ENCODE data around the gene DEPDC5.

DEPDC5 gene

DNA sequence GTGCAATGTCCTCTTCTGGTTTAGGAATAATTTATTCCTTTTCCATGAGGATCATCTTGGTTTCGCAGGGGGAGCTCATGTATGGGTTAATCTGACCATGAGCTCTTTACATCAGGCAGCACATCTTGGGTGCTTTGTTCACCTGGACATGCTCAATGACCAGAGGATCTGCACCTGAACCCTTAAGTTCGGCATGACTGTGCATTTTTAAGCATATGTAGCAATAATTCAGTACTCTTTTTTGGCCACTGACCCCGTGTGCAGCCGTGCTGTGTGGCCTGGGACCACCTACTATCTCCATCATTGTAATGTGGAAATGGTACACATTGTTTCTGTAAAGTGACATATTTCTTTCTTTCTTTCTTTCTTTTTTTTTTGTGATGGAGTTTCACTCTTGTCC is 62.9 kb downstream of the DEPDC5 start:
- no peak for FAIRE-seq

DNA sequence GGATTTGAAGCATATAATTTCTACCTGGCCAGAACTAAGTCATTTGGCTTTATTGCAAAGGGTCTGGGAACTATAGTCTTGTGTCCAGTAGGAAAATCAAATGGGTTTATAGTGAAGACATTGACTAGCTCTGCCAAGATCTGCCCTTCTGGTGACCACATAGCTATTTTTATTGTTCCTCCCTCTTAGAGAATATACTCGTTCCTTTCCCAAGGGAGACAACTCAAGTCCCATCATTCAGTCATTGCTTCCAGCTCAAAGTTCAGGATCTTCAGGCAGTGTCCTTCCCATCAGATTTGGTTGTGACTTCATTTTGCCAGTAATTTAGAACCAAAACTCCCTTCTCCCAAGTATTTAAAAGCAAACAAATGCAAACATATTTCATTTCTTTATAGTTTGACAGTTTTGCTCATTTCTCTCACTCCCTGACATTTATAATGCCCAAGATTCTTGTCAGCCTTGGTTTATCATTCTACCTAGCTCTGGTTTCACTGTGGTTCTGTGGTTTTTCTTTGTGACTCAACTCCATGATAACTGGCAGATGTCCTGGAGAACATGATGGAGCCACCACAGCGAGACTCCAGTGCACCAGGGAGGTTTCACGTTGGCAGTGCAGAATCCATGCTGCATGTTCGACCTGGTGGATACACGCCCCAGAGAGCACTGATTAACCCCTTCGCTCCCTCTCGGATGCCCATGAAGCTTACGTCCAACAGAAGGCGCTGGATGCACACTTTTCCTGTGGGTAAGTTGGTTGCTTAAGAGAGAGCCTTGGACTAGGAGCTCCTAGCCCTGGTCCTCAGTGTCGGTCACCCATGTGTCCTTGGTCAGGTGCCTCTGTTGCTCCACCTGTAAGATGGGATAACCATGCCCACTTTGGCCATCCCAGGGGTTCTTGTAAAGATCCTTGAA is 64.9 kb downstream of the DEPDC5 start:
- no peak for FAIRE-seq

GRCh38 chr22:31820655-31821054 is 66.8 kb downstream of the DEPDC5 start:
- no peak for FAIRE-seq

- FAIRE-seq, result no peak
Measured at GRCh38 chr22:31821572-31821971, 67.8 kb downstream of the DEPDC5 start.

DNA sequence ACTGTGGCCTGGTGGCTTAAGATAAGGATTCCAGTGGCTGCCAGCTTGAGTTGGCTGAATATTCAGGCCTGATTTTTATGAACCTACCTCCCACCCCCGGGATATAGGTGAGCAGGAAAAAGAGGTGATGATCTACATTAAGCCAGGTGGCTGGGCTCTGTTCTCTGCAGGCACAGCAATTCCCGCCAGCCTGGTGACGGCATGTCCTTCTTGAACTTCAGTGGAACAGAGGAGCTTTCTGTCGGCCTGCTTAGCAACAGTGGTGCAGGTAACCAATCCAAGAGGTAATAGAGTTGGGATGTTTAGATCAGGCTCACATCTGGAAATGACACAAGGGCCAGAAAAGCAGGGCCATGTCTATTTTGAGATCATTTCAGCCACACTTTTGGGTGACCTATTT is 68.7 kb downstream of the DEPDC5 start:
- FAIRE-seq, result no peak

GRCh38 chr22:31825513-31825912 is 71.7 kb downstream of the DEPDC5 start:
- FAIRE-seq, result no peak

- no peak for FAIRE-seq
Measured at GRCh38 chr22:31826443-31826842, 72.6 kb downstream of the DEPDC5 start.

- no peak for FAIRE-seq
Measured at GRCh38 chr22:31828739-31829138, 74.9 kb downstream of the DEPDC5 start.

DNA sequence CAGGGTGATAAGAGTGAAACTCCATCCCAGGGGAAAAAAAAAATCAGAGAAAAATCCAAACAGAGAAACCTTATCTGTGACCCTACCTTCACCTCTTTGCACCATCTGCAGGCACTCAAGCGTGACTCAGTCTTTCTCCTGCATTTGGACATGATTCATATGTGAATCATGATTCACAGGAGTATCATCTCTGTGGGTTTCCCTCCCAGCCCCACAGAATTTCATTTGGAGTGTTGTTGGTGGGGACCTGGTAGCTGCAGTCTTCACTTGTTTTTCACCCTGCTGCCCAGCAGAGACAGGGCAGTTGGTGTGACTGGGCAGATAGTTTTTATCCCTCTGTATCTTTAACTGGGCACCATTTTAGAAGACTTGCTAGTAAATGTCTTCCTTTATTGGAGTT is 75.7 kb downstream of the DEPDC5 start:
- no peak for FAIRE-seq

DNA sequence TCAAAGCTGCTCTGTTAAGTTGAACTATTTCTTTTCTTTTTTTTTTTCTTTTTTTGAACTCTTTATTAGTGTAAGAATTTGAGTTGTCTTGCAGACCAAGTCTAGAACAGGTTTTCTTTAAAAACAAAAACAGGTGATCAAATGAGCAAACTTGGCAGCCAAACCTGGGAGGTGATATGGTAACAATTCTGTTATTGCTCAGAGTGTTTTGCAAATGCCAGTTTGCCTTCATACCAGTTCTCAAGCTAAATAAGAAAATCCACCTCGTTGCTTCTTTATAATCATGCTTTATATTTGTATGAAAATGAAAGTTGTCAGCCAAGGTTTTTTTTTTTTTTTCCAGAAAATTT is 76.9 kb downstream of the DEPDC5 start:
- FAIRE-seq, result no peak

DNA sequence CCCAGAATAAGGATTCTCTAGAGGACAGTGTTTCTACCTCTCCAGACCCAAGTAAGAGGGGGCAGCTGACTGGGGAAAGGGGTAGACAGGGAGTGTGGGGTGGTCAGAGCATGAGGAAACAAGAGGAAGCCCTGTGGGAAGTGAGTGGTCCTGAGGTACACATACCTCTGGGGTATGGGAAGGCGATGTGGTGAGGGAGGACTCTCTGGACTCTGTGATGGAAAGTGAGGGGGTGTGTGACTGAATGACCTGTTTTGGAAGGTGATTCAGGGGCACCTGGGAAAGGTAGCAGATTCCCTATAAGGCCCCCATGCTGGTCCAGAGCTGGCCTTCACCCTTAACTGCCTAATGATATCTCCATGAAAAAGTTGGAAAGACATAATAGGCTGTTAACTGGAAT is 80.1 kb downstream of the DEPDC5 start:
- FAIRE-seq, result no peak

DNA sequence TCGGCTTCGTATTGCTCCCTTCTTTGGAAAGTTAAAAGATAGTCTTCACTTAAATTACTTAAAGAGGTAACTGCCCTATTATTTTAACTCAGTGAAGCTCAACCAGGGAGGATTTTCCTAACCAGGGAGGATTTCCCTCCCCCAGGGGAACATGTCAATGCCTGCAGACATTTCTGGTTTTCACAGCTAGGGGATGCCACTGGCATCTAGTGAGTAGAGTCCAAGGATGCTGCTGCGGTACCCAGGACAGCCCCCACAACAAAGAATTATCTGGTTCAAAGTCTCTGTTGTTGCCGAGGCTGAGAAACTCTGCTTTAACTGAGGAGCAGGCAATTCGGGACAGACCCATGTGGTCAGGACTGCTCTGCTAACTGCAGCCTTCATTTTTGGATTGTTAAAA is 82.2 kb downstream of the DEPDC5 start:
- FAIRE-seq, result no peak

- no peak for FAIRE-seq
Measured at GRCh38 chr22:31838917-31839316, 85.1 kb downstream of the DEPDC5 start.

DNA sequence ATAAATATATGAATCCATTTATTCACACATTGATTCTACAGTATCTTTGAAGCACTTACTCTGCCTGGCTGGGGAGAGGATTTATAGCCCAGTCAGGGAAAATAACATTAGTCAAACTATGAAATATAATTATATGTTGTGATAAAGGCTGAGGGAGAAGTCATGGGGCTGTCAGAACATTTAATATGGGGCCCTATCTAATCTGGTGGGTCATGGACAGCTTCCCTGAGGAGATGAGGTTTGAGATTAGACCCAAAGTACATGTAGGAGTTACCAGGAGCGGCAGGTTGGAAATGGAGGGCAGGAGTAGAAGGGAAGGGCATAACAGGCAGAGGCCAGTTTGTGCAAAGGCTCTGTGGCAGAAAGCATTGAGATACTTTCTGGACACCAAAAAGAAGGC is 86.2 kb downstream of the DEPDC5 start:
- no peak for FAIRE-seq

DNA sequence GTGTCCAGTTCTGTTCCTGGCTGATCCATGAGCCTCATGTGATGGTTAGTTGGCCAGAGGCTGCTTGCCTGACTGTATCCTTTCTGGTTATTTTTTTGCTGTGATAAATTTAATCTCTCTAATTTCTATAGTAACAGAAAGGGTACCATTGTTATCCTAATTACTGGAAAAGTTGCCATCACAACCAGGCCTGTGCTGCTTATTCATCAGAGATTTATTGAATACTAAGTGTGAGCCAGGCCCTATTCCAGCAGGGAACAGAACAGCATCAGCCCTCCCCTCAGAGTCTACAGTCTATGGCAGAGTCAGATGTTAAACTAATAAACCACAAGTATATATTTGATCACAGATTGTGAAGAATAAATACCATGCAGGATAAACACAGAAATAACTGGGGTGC is 86.8 kb downstream of the DEPDC5 start:
- no peak for FAIRE-seq

DNA sequence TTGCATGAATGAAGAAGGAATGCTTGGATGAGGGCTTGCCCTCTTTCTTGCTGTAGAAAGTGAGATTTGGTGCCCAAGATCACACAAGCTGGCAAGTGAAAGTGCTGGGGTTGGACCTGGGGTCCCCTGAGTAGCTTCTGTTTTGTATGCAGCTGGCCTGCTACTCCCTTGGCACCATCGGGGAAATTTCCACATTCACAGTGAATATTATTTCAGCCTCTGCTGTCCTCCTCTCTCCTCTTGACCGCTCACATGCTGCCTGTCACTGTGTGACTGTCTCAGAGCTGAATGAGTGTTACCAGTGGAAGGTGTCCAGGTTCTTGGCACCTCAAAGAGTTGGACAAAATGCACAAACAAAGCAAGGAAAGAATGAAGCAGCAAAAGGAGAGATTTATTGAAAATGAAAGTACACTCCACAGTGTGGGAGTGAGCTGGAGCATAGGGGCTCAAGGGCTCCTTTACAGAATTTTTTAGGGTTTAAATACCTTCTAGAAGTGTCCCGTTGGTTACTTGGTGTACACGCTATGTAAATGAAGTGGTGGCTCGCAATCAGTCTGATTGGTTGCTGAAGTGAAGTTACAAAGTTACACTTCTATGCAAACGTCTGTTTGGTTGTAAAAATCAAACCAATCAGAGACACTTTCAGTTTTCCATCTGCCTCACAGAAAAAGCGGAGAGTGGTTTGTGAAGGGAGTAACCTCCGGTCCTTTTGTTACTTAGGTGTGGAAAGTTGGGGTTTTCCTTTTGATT is 87.4 kb downstream of the DEPDC5 start:
- no peak for FAIRE-seq

GRCh38 chr22:31843526-31843925 is 89.7 kb downstream of the DEPDC5 start:
- no peak for FAIRE-seq

DNA sequence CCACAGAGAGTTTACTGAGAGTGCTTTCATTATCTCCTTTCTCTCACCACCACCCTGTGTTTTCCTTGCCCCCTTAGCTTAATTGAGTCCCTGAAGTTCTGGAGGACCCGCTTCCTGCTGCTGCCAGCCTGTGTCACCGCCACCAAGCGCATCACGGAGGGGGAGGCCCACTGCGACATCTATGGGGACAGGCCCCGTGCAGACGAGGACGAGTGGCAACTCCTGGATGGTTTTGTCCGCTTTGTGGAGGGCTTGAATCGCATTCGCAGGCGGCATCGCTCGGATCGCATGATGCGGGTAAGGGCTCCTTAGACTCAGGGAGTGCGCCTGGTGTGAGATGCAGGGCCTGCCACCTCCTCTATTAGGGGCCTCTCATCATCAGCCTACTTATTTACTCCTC is 91.1 kb downstream of the DEPDC5 start:
- FAIRE-seq, result no peak

DNA sequence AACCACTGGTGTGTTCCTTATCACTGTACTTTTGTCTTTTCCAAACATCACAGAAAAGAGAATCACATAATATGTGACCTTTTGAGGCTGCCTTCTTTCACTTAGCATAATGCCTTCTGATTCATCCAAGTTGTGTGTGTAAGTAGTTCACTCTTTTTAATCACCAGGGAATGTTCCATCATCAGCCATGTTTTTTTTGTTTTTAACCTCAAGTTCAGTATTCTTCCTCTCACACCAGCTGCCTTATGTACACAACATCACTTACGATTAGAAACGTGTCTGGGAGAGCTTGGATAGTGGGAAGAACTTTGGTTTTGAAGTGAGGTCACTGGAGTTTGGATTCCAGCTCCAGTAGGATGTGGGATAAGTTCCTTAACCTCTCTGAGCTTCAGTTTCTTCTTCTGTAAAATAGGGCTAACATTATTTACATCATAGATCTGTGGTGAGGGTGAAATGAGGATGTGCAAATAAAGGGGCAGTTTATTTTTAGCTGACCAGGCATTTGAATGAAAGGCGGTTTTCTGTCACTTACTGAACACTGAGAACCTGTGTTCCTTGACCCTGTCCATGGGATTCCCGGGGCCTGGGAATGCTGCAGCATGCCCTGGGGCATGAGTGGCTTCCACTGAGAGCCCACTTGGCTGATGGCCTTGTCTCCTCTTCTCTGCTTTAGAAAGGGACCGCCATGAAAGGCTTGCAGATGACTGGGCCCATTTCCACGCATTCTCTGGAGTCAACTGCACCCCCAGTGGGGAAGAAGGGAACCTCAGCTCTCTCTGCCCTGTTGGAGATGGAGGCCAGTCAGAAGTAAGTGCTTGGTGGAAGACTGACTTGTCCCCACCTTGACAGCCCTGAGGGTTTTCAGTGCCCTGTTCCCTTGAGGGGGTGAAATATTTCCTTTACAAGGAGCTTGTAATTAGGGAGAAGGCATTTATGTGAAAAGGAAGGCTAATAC is 92.6 kb downstream of the DEPDC5 start:
- FAIRE-seq, result no peak

- FAIRE-seq, result no peak
Measured at GRCh38 chr22:31848411-31848810, 94.6 kb downstream of the DEPDC5 start.

- no peak for FAIRE-seq
Measured at GRCh38 chr22:31850135-31850534, 96.3 kb downstream of the DEPDC5 start.

GRCh38 chr22:31852691-31853421 is 99.0 kb downstream of the DEPDC5 start:
- FAIRE-seq, result no peak
